K562 (cell line): ENCODE data around the gene SUGP1. TPM values are rescaled to one million over a fixed set of nuclear protein-coding genes. Genes with fewer than 3 reads are reported as not detected.

Experiments
- ATAC-seq: fragments of 200-7000 bp; cut with Tn5 transposase; 3 replicates; pipeline ENCODE4 v1.9.1; 2020; ENCODE audit warnings: moderate library complexity
- BruUV-seq: library from RNA; stranded (reverse); fragments of 400-500 nt; replicated peaks from 2 replicates; lab custom pipeline; 2021; lab: Mats Ljungman, UMichigan
- CTCF ChIA-PET: fragments of 300-600 bp; formaldehyde crosslinking; extraction: SDS; loops from one replicate; lab custom pipeline; 2021; ENCODE audit warnings: low intra/inter-chr PET ratio; lab: Yijun Ruan, JAX
- POLR2A ChIA-PET: fragments of 300-600, 350-650 bp; sonication (Branson Sonifier 250); formaldehyde crosslinking; extraction: SDS; loops from one replicate; lab custom pipeline; 2021; ENCODE audit warnings: antibody characterized with exemption, inconsistent platforms; lab: Yijun Ruan, JAX
- DNase-seq, 4 experiments: peaks; one replicate each; pipeline versions ENCODE4 v3.0.0 to v3.0.0-alpha.2; 2011 to 2018; ENCODE audit warnings: low spot score in 3 of 4, mixed read lengths in 3 of 4; ENCODE audit errors: extremely low read depth in 1 of 4
- FAIRE-seq: peaks from 2 replicates; lab custom pipeline; 2011; peaks lifted over from hg19 to GRCh38; lab: Jason Lieb, UNC
- H2AFZ ChIP-seq: 2 replicates; pipeline ENCODE4 v1.6.0; 2011; ENCODE audit warnings: low read depth, low read length, control low read depth, inconsistent platforms
- H3K27ac ChIP-seq: fragments of 200-600 bp; 3 replicates; pipeline ENCODE4 v1.8.0; 2011; ENCODE audit warnings: low read depth, mild to moderate bottlenecking, control low read depth, inconsistent platforms, low read length, moderate library complexity, mixed read lengths; ENCODE audit errors: extremely low read depth
- H3K27me3 ChIP-seq, 2 experiments: fragments of 300-600 bp in 1 of 2; 2 replicates in 1 of 2; 3 replicates in 1 of 2; pipeline versions ENCODE4 v1.6.0 to v1.8.0; 2011; ENCODE audit warnings: inconsistent platforms in 2 of 2, low read length in 2 of 2, mild to moderate bottlenecking in 1 of 2, mixed read lengths in 1 of 2, moderate library complexity in 1 of 2; ENCODE audit not compliant: control insufficient read depth in 2 of 2, insufficient read depth in 2 of 2
- H3K36me3 ChIP-seq: fragments of 300-600 bp; 3 replicates; pipeline ENCODE4 v1.8.0; 2011; ENCODE audit warnings: mild to moderate bottlenecking, low read length, inconsistent platforms; ENCODE audit not compliant: control insufficient read depth, insufficient read depth
- H3K4me1 ChIP-seq, 2 experiments: fragments of 200-600 bp in 1 of 2; replicated peaks in 1 of 2; 2 replicates in 1 of 2; 3 replicates in 1 of 2; pipeline versions ENCODE4 v1.5.1 to v1.8.0; 2011; ENCODE audit warnings: inconsistent platforms in 2 of 2, low read length in 2 of 2, mild to moderate bottlenecking in 1 of 2, mixed read lengths in 1 of 2, moderate library complexity in 1 of 2; ENCODE audit not compliant: control insufficient read depth in 2 of 2, insufficient read depth in 2 of 2
- H3K4me2 ChIP-seq: 2 replicates; pipeline ENCODE4 v1.6.1; 2011; ENCODE audit warnings: low read length, control low read depth, inconsistent platforms, mixed read lengths; ENCODE audit not compliant: insufficient read depth
- H3K4me3 ChIP-seq: fragments of 200-600 bp; sonication (generic), shearing (Covaris generic); 2 replicates; pipeline ENCODE4 v1.5.1; 2016; ENCODE audit warnings: control low read depth, inconsistent platforms
- H3K79me2 ChIP-seq: fragments of 200-600 bp; 3 replicates; pipeline ENCODE4 v1.8.0; 2011; ENCODE audit warnings: low read length, inconsistent platforms; ENCODE audit not compliant: control insufficient read depth, insufficient read depth
- H3K9ac ChIP-seq, 2 experiments: 2 replicates each; pipeline versions ENCODE4 v1.6.0 to v1.6.1; 2011; ENCODE audit warnings: low read depth in 2 of 2, low read length in 2 of 2, control low read depth in 1 of 2, inconsistent platforms in 1 of 2, mild to moderate bottlenecking in 1 of 2, mixed read lengths in 1 of 2; ENCODE audit not compliant: insufficient read depth in 1 of 2
- H3K9me1 ChIP-seq: one replicate; pipeline ENCODE4 v1.6.0; 2011; ENCODE audit warnings: inconsistent platforms, mild to moderate bottlenecking, low read length, moderate library complexity; ENCODE audit not compliant: control insufficient read depth, insufficient read depth
- H3K9me3 ChIP-seq: replicated peaks from 2 replicates; pipeline ENCODE4 v1.5.1; 2011; ENCODE audit warnings: low read depth, low read length, inconsistent platforms; ENCODE audit not compliant: control insufficient read depth, insufficient read depth
- H4K20me1 ChIP-seq: replicated peaks from 2 replicates; pipeline ENCODE4 v1.6.1; 2011; ENCODE audit warnings: low read length, inconsistent platforms, mixed read lengths; ENCODE audit not compliant: control insufficient read depth, insufficient read depth
- CEBPB ChIP-seq: fragments of 450-650 bp; IDR thresholded peaks from 2 replicates; pipeline ENCODE4 v1.6.1; 2016; ENCODE audit warnings: missing genetic modification characterization, missing compliant biosample characterization
- DDX20 ChIP-seq: fragments of 450-650 bp; IDR thresholded peaks from 2 replicates; pipeline ENCODE4 v1.6.1; 2016; ENCODE audit warnings: missing genetic modification characterization, low read depth, mild to moderate bottlenecking, missing compliant biosample characterization, moderate library complexity
- FOXK2 ChIP-seq, 2 experiments: fragments of 450-650 bp; IDR thresholded peaks in 1 of 2; conservative IDR thresholded peaks in 1 of 2; 2 replicates each; pipeline ENCODE4 v1.6.1; 2016; ENCODE audit warnings: low read depth in 2 of 2, mild to moderate bottlenecking in 1 of 2
- MAFK ChIP-seq: IDR thresholded peaks from 2 replicates; pipeline ENCODE4 v1.6.1; 2011; ENCODE audit warnings: low read length, improper control_type of control experiment
- PRPF4 ChIP-seq: fragments of 200-400 bp; formaldehyde crosslinking; IDR thresholded peaks from one replicate; pipeline ENCODE4 v1.6.1; 2017; ENCODE audit warnings: low read length, low read depth, mild to moderate bottlenecking; ENCODE audit not compliant: insufficient read depth, poor library complexity, severe bottlenecking
- PTRF ChIP-seq: fragments of 450-650 bp; IDR thresholded peaks from 2 replicates; pipeline ENCODE4 v1.6.1; 2016; ENCODE audit warnings: mild to moderate bottlenecking, missing genetic modification characterization, missing compliant biosample characterization
- RBBP5 ChIP-seq: fragments of 200-600 bp; sonication (generic); IDR thresholded peaks from 2 replicates; pipeline ENCODE4 v1.6.1; 2012; ENCODE audit warnings: borderline replicate concordance, mild to moderate bottlenecking, low read length, control low read depth, inconsistent platforms; ENCODE audit not compliant: insufficient read depth, poor library complexity, severe bottlenecking
- ZBTB1 ChIP-seq: sonication (generic); formaldehyde crosslinking; IDR thresholded peaks from 2 replicates; pipeline ENCODE4 v1.8.1; 2023; ENCODE audit warnings: missing genetic modification reagents, low read depth, mild to moderate bottlenecking, borderline replicate concordance
- ZNF212 ChIP-seq: fragments of 450-650 bp; formaldehyde crosslinking; IDR thresholded peaks from 2 replicates; pipeline ENCODE4 v1.4.0; 2020; ENCODE audit warnings: mild to moderate bottlenecking
- ZNF75A ChIP-seq: fragments of 450-650 bp; formaldehyde crosslinking; IDR thresholded peaks from 2 replicates; pipeline ENCODE4 v1.4.0; 2020; ENCODE audit warnings: mild to moderate bottlenecking
- WGBS: fragments of 100-300 bp; shearing (Covaris generic); methylation state at CpG from one replicate; pipeline ENCODE4 v1.1.6; 2016; ENCODE audit warnings: low coverage, mixed read lengths; ENCODE audit not compliant: insufficient coverage; ENCODE audit errors: missing lambda C conversion rate; 5-methylcytosine and 5-hydroxymethylcytosine counted together
- in situ Hi-C: fragments of 300-500 bp; cut with MboI; formaldehyde crosslinking; loops from 4 replicates; pipeline ENCODE4 v1.15.0; 2018; ENCODE audit warnings: inconsistent platforms, mixed read lengths
- intact Hi-C: fragments of 100-400 bp; cut with micrococcal nuclease; formaldehyde crosslinking; loops from 2 replicates; pipeline ENCODE4 v1.14.2; 2022
- polyA plus RNA-seq, 8 experiments: library from polyadenylated mRNA; depleted of rRNA in 4 of 8; stranded (reverse) in 5 of 8; unstranded in 3 of 8; fragments of >200 nt; fragmentation: Nextera tagmentation in 2 of 8; fragmentation: Illumina TruSeq in 1 of 8; extraction: Ambion mirVana in 2 of 8; extraction: Trizol in 1 of 8; gene quantifications; 2 replicates each; pipeline versions ENCODE4 v1.2.1 to v1.2.3, GENCODE V29; 2011 to 2014; ENCODE audit warnings: inconsistent platforms in 1 of 8, missing spikeins in 1 of 8
- total RNA-seq, 7 experiments: library from RNA; depleted of rRNA in 6 of 7; stranded (reverse); fragments of >200 nt in 6 of 7; fragmentation: Illumina TruSeq in 2 of 7; extraction: Trizol in 2 of 7; gene quantifications; 2 replicates each; pipeline versions ENCODE4 v1.2.1 to v1.2.3, GENCODE V29; 2011 to 2021; ENCODE audit warnings: low replicate concordance in 1 of 7
- TF ChIP-seq, protein P1 (sequence below): sonication (generic); formaldehyde crosslinking; IDR thresholded peaks from 2 replicates; pipeline ENCODE4 v1.4.0; 2020; ENCODE audit warnings: mild to moderate bottlenecking, missing genetic modification reagents
- TF ChIP-seq, protein P2 (sequence below): IDR thresholded peaks from 2 replicates; pipeline ENCODE4 v1.6.1; 2016; ENCODE audit warnings: missing genetic modification characterization, missing compliant biosample characterization
- TF ChIP-seq, protein P3 (sequence below): fragments of 450-650 bp; conservative IDR thresholded peaks from 2 replicates; pipeline ENCODE4 v1.6.1; 2016; ENCODE audit warnings: missing genetic modification characterization, low read depth, mild to moderate bottlenecking, control low read depth, missing compliant biosample characterization

The SUGP1 gene
- total and polyA plus RNA-seq, 9 of the 15 experiments (the other 6 are each of a cell fraction or from before 2014, with no cell fraction given) = 1.0 to 53.3 (median 32.4) TPM

DNA sequence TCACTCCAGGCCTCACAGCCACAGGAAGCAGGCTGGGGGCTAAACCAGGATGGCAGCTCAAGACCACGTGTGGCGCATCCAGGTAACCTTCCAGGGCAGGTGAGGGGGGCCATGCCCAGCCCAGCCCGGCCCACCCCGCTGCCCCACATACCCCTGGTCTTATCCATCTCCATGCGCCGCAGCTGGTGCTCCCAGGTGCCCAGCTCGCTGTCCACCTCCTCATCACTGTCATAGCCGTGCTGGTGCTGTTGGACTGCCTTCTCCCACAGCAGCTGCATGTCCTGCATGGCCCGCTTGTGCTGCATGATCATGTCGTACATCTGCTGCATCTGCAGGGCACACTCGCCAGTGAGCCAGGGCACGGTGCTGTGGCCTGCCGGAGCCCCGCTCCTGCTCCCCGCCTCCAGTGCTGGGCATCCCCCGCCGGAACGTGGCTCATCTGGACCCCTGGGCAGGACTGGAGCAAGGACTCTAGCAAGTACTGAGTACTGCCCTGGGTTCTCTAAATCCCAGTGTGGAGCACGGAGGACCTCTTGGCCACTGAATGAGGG lies 41.2 kb downstream of the SUGP1 start:
- BruUV-seq = no TSS peak
- WGBS = 95% methylated on average over 17 of the region's 19 CpGs
- H3K9me1 ChIP-seq = no peaks in the 10 kb centered on the region
- in situ Hi-C loops = no loop called here
- CTCF ChIA-PET = no interaction called here
- no peak overlapping the region for H3K27ac ChIP-seq
- no peaks in the 10 kb centered on the region for H3K9me3 ChIP-seq
- peaks cover 0 to 4% of the 10 kb centered on the region in 2 experiments; a peak in 2 of 5 replicates for H3K4me1 ChIP-seq
- intact Hi-C loops = no loop called here
- H3K4me3 ChIP-seq = no peak overlapping the region
- FAIRE-seq (no peak), ATAC-seq (no peak), DNase-seq (no peak)
- no peak overlapping the region for H2AFZ ChIP-seq
- POLR2A ChIA-PET = no interaction called here
- H4K20me1 ChIP-seq = no peaks in the 10 kb centered on the region; the same call in 1 of the 2 replicates
- peaks cover 70% of the 10 kb centered on the region; the same call in 2 of the 3 replicates for H3K36me3 ChIP-seq
- no peaks in the 10 kb centered on the region for H3K27me3 ChIP-seq
- no peaks in the 10 kb centered on the region for H3K79me2 ChIP-seq
- TF ChIP-seq ZNF212 (CRISPR knock-in tag) (no peak), PTRF (tag) (no peak), ZNF75A (CRISPR knock-in tag) (no peak), CEBPB (tag) (no peak), DDX20 (tag) (no peak), MAFK (no peak), PRPF4 (no peak), ZBTB1 (CRISPR knock-in tag) (no peak), FOXK2 (conservative IDR thresholded peaks at IDR 0.05 in 1 of 2, IDR thresholded peaks at IDR 0.05 in 1 of 2; ENCODE audit: low read depth in 2 of 2) (no peak), RBBP5 (no peak)
- TF ChIP-seq, protein P1, sequence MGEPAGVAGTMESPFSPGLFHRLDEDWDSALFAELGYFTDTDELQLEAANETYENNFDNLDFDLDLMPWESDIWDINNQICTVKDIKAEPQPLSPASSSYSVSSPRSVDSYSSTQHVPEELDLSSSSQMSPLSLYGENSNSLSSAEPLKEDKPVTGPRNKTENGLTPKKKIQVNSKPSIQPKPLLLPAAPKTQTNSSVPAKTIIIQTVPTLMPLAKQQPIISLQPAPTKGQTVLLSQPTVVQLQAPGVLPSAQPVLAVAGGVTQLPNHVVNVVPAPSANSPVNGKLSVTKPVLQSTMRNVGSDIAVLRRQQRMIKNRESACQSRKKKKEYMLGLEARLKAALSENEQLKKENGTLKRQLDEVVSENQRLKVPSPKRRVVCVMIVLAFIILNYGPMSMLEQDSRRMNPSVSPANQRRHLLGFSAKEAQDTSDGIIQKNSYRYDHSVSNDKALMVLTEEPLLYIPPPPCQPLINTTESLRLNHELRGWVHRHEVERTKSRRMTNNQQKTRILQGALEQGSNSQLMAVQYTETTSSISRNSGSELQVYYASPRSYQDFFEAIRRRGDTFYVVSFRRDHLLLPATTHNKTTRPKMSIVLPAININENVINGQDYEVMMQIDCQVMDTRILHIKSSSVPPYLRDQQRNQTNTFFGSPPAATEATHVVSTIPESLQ = no peak
- TF ChIP-seq, protein P2, sequence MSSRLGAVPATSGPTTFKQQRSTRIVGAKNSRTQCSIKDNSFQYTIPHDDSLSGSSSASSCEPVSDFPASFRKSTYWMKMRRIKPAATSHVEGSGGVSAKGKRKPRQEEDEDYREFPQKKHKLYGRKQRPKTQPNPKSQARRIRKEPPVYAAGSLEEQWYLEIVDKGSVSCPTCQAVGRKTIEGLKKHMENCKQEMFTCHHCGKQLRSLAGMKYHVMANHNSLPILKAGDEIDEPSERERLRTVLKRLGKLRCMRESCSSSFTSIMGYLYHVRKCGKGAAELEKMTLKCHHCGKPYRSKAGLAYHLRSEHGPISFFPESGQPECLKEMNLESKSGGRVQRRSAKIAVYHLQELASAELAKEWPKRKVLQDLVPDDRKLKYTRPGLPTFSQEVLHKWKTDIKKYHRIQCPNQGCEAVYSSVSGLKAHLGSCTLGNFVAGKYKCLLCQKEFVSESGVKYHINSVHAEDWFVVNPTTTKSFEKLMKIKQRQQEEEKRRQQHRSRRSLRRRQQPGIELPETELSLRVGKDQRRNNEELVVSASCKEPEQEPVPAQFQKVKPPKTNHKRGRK (tag) = no peak
- TF ChIP-seq, protein P3, sequence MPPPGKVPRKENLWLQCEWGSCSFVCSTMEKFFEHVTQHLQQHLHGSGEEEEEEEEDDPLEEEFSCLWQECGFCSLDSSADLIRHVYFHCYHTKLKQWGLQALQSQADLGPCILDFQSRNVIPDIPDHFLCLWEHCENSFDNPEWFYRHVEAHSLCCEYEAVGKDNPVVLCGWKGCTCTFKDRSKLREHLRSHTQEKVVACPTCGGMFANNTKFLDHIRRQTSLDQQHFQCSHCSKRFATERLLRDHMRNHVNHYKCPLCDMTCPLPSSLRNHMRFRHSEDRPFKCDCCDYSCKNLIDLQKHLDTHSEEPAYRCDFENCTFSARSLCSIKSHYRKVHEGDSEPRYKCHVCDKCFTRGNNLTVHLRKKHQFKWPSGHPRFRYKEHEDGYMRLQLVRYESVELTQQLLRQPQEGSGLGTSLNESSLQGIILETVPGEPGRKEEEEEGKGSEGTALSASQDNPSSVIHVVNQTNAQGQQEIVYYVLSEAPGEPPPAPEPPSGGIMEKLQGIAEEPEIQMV (tag) = no peak
- peak overlapping the region in 1 of 2 experiments; percentile 35; a peak in 1 of 4 replicates for H3K9ac ChIP-seq
- H3K4me2 ChIP-seq = no peak overlapping the region
